Endothelial cell of umbilical vein (primary cell): ENCODE results near the gene OSBPL5.

ENCODE experiments used
- CTCF ChIP-seq, 2 donors: IDR thresholded peaks; 1 replicate in 1 of 2; 2 replicates in 1 of 2; pipeline ENCODE4 v1.5.1; 2011; ENCODE audit warnings: low read length in 2 of 2, mild to moderate bottlenecking in 2 of 2, moderate library complexity in 2 of 2, control low read depth in 1 of 2, inconsistent platforms in 1 of 2, low read depth in 1 of 2; ENCODE audit not compliant: insufficient read depth in 1 of 2; ENCODE audit errors: extremely low read depth in 1 of 2
- MAX ChIP-seq: IDR thresholded peaks from 2 replicates; pipeline ENCODE4 v1.6.1; 2011; ENCODE audit not compliant: insufficient read depth, insufficient read length
- MYC ChIP-seq: IDR thresholded peaks from one replicate; pipeline ENCODE4 v1.6.1; 2011; ENCODE audit warnings: mild to moderate bottlenecking, low read depth, low read length

- TF ChIP-seq MAX (no peak), MYC (no peak), CTCF (IDR thresholded peaks at IDR 0.05; ENCODE audit: extremely low read depth in 1 of 2, insufficient read depth in 1 of 2, low read depth in 1 of 2, low read length in 2 of 2) (no peak)
Observed at GRCh38 chr11:3132271-3132781, 32.8 kb downstream of the OSBPL5 start.
